GM18951 (cell line): ENCODE data around the gene OSTF1.

ENCODE experiments used
- POLR2A ChIP-seq: IDR thresholded peaks from 4 replicates; pipeline ENCODE4 v1.6.1; 2011; ENCODE audit warnings: mild to moderate bottlenecking; ENCODE audit not compliant: insufficient read length, insufficient read depth; ENCODE audit errors: extremely low read depth
- in situ Hi-C: fragments of 300-500 bp; cut with MboI; formaldehyde crosslinking; loops from one replicate; pipeline ENCODE4 v1.12.0; 2022; ENCODE audit warnings: low sequenced_read_pairs, mixed read lengths, inconsistent platforms; ENCODE audit not compliant: unreplicated experiment

OSTF1 gene

GRCh38 chr9:75089373-75089766, 1.1 kb downstream of the OSTF1 start:
- no peak for TF ChIP-seq POLR2A
- in situ Hi-C loops: loop anchor here (10.0 kb wide), 1 partner anchor 65 kb away; the partner anchor contains the start of gene CARNMT1

GRCh38 chr9:75090579-75090978, 2.3 kb downstream of the OSTF1 start:
- no peak for TF ChIP-seq POLR2A
- in situ Hi-C loops: no loop called here

- in situ Hi-C loops: no loop called here
- no peak for TF ChIP-seq POLR2A
These were observed 4.5 kb downstream of the OSTF1 start for GRCh38 chr9:75092766-75093165.

- no peak for TF ChIP-seq POLR2A
- in situ Hi-C loops: no loop called here
These were observed 8.5 kb downstream of the OSTF1 start for GRCh38 chr9:75096796-75097195.

GRCh38 chr9:75101004-75101588, 12.8 kb downstream of the OSTF1 start:
- no peak for TF ChIP-seq POLR2A
- in situ Hi-C loops: no loop called here

GRCh38 chr9:75102177-75102790, 14.0 kb downstream of the OSTF1 start:
- no peak for TF ChIP-seq POLR2A
- in situ Hi-C loops: no loop called here

- TF ChIP-seq POLR2A: no peak
- in situ Hi-C loops: no loop called here
These were observed 16.3 kb downstream of the OSTF1 start for GRCh38 chr9:75104607-75105006.

GRCh38 chr9:75105019-75105540, 16.8 kb downstream of the OSTF1 start:
- TF ChIP-seq POLR2A: no peak
- in situ Hi-C loops: no loop called here

- in situ Hi-C loops: no loop called here
- no peak for TF ChIP-seq POLR2A
These were observed 17.5 kb downstream of the OSTF1 start for GRCh38 chr9:75105841-75106240.

- in situ Hi-C loops: no loop called here
- TF ChIP-seq POLR2A: no peak
These were observed 18.5 kb downstream of the OSTF1 start for GRCh38 chr9:75106857-75107256.

GRCh38 chr9:75108571-75108970, 20.3 kb downstream of the OSTF1 start:
- TF ChIP-seq POLR2A: no peak
- in situ Hi-C loops: no loop called here

GRCh38 chr9:75109210-75109839, 21.0 kb downstream of the OSTF1 start:
- no peak for TF ChIP-seq POLR2A
- in situ Hi-C loops: no loop called here

- TF ChIP-seq POLR2A: no peak
- in situ Hi-C loops: no loop called here
These were observed 22.8 kb downstream of the OSTF1 start for GRCh38 chr9:75111019-75111622.
